GM23338 (cell line): ENCODE measurements around the gene HSPA12B. TPM values are rescaled to one million over a fixed set of nuclear protein-coding genes. Genes with fewer than 3 reads are reported as not detected.

Experiments used
- ATAC-seq: fragments of 200-7000 bp; cut with Tn5 transposase; 3 replicates; pipeline ENCODE4 v1.9.1; 2020
- DNase-seq: peaks from one replicate; pipeline ENCODE4 v3.0.0-alpha.2; 2015; ENCODE audit warnings: low spot score
- H2AFZ ChIP-seq: fragments of 200-600 bp; sonication (generic); 2 replicates; pipeline ENCODE4 v1.8.0; 2016; ENCODE audit warnings: antibody characterized with exemption, mild to moderate bottlenecking, moderate library complexity
- H3F3A ChIP-seq: fragments of 200-600 bp; sonication (generic); replicated peaks from 2 replicates; pipeline ENCODE4 v1.8.0; 2017; ENCODE audit warnings: antibody characterized with exemption, mixed run types, low read depth
- H3K27ac ChIP-seq: fragments of 200-600 bp; sonication (generic); 2 replicates; pipeline ENCODE4 v1.6.1; 2016; ENCODE audit warnings: low read depth
- H3K27me3 ChIP-seq: fragments of 200-600 bp; sonication (generic); 2 replicates; pipeline ENCODE4 v1.8.0; 2016; ENCODE audit warnings: mild to moderate bottlenecking, mixed run types, moderate library complexity; ENCODE audit not compliant: insufficient read depth
- H3K36me3 ChIP-seq: fragments of 200-600 bp; sonication (generic); 2 replicates; pipeline ENCODE4 v1.8.0; 2016; ENCODE audit warnings: mild to moderate bottlenecking; ENCODE audit not compliant: insufficient read depth
- H3K4me1 ChIP-seq: fragments of 200-600 bp; sonication (generic); 2 replicates; pipeline ENCODE4 v1.8.0; 2016; ENCODE audit warnings: mild to moderate bottlenecking, moderate library complexity; ENCODE audit not compliant: insufficient read depth
- H3K4me2 ChIP-seq: fragments of 200-600 bp; sonication (generic); 2 replicates; pipeline ENCODE4 v1.7.1; 2017; ENCODE audit warnings: mixed run types
- H3K4me3 ChIP-seq: fragments of 200-600 bp; sonication (generic); 2 replicates; pipeline ENCODE4 v1.6.1; 2016; ENCODE audit warnings: mixed run types
- H3K79me2 ChIP-seq: fragments of 200-600 bp; sonication (generic); replicated peaks from 2 replicates; pipeline ENCODE4 v1.8.0; 2017; ENCODE audit warnings: mild to moderate bottlenecking; ENCODE audit not compliant: insufficient read depth
- H3K9me2 ChIP-seq: fragments of 200-600 bp; sonication (generic); 2 replicates; pipeline ENCODE4 v1.8.0; 2017; ENCODE audit not compliant: insufficient read depth
- H4K20me1 ChIP-seq: fragments of 200-600 bp; sonication (generic); replicated peaks from 2 replicates; pipeline ENCODE4 v1.8.0; 2017; ENCODE audit warnings: mild to moderate bottlenecking; ENCODE audit not compliant: insufficient read depth
- H3K27ac Mint-ChIP-seq: 2 replicates; pipeline ENCODE4 v1.8.0; 2020; ENCODE audit warnings: inconsistent platforms, mild to moderate bottlenecking, moderate library complexity, mixed read lengths
- H3K27me3 Mint-ChIP-seq: 3 replicates; pipeline ENCODE4 v1.8.0; 2022; ENCODE audit warnings: low read depth, mild to moderate bottlenecking, moderate library complexity, mixed read lengths, inconsistent platforms; ENCODE audit not compliant: insufficient read depth, poor library complexity
- H3K36me3 Mint-ChIP-seq: 3 replicates; pipeline ENCODE4 v1.8.0; 2021; ENCODE audit warnings: low read depth, mild to moderate bottlenecking, inconsistent platforms, moderate library complexity, mixed read lengths
- H3K4me1 Mint-ChIP-seq: 3 replicates; pipeline ENCODE4 v1.8.0; 2020; ENCODE audit warnings: mild to moderate bottlenecking, inconsistent platforms, mixed read lengths
- H3K4me3 Mint-ChIP-seq: 3 replicates; pipeline ENCODE4 v1.8.0; 2021; ENCODE audit warnings: moderate library complexity, mild to moderate bottlenecking, inconsistent platforms, mixed read lengths
- H3K9me3 Mint-ChIP-seq: 3 replicates; pipeline ENCODE4 v1.8.0; 2020; ENCODE audit warnings: moderate library complexity, mild to moderate bottlenecking, inconsistent platforms, mixed read lengths
- CREB1 ChIP-seq: fragments of 250-450 bp; sonication (Bioruptor Pico); IDR thresholded peaks from 2 replicates; pipeline ENCODE4 v1.5.0; 2020; ENCODE audit warnings: low read depth, mild to moderate bottlenecking, moderate library complexity
- EZH2 ChIP-seq: fragments of 200-600 bp; sonication (generic); IDR thresholded peaks from one replicate; pipeline ENCODE4 v1.8.0; 2017; ENCODE audit warnings: antibody characterized with exemption, mild to moderate bottlenecking, low read depth; ENCODE audit not compliant: unreplicated experiment
- EZH2phosphoT487 ChIP-seq: fragments of 200-600 bp; sonication (generic); IDR thresholded peaks from one replicate; pipeline ENCODE4 v1.8.1; 2018; ENCODE audit warnings: antibody characterized with exemption; ENCODE audit not compliant: unreplicated experiment
- JUNB ChIP-seq: IDR thresholded peaks from one replicate; pipeline ENCODE4 v1.6.1; 2016; ENCODE audit warnings: antibody characterized with exemption; ENCODE audit not compliant: unreplicated experiment
- NANOG ChIP-seq: IDR thresholded peaks from 2 replicates; pipeline ENCODE4 v1.6.1; 2016; ENCODE audit warnings: antibody characterized with exemption, borderline replicate concordance
- POLR2AphosphoS5 ChIP-seq: IDR thresholded peaks from 2 replicates; pipeline ENCODE4 v1.6.1; 2016; ENCODE audit warnings: antibody characterized with exemption, low read depth
- REST ChIP-seq: IDR thresholded peaks from one replicate; pipeline ENCODE4 v1.6.1; 2018; ENCODE audit warnings: antibody characterized with exemption; ENCODE audit not compliant: unreplicated experiment
- STAT1 ChIP-seq: IDR thresholded peaks from one replicate; pipeline ENCODE4 v1.6.1; 2016; ENCODE audit warnings: antibody characterized with exemption; ENCODE audit not compliant: unreplicated experiment
- ZNF331 ChIP-seq: fragments of 250-450 bp; sonication (Bioruptor Pico); IDR thresholded peaks from 2 replicates; pipeline ENCODE4 v1.5.0; 2020; ENCODE audit warnings: low read depth, mild to moderate bottlenecking, moderate library complexity
- polyA plus RNA-seq: library from polyadenylated mRNA; unstranded; fragments of >200 nt; fragmentation: Nextera tagmentation; extraction: Ambion mirVana; gene quantifications from 2 replicates; pipeline ENCODE4 v1.2.1, GENCODE V29; 2016
- total RNA-seq: library from RNA; depleted of rRNA; stranded (reverse); fragments of >200 nt; shearing (Covaris generic); gene quantifications from 2 replicates; pipeline ENCODE4 v1.2.3, GENCODE V29; 2014
- TF ChIP-seq, protein P1 (sequence below), 2 experiments: fragments of 200-600 bp in 1 of 2; sonication (generic) in 1 of 2; conservative IDR thresholded peaks; 2 replicates each; pipeline versions ENCODE4 v1.5.1 to v1.6.1; 2016 to 2017; ENCODE audit warnings: antibody characterized with exemption in 2 of 2, low read depth in 2 of 2, mild to moderate bottlenecking in 2 of 2, moderate library complexity in 1 of 2
- TF ChIP-seq, protein P2 (sequence below): IDR thresholded peaks from 2 replicates; pipeline ENCODE4 v1.6.1; 2016; ENCODE audit warnings: antibody characterized with exemption

HSPA12B gene
- total and polyA plus RNA-seq, 2 experiments from 2014 or later = 2.8 to 6.5 TPM

DNA sequence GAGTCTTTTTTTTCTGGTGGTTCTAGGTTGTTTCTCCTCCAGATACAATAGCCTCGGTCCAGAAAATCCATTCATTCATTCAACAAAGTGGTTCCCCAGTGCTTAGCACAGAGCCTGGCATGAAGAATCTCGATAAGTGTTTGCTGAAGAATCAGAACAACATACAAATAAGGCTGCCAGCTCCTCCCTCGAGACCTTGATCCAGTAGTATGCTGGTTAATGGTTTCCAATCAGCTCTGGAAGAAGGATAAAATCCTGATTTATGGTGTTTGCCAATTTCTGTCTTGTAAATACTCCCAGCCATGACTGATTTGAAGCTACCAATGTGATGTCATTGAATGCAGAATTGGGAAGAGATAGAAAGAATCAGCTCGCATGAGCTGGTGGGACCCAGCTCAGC is 3.3 kb downstream of the HSPA12B start:
- no peaks in the 10 kb centered on the region; the same call in 2 of the 3 replicates for H3K9me3 Mint-ChIP-seq
- H3K27ac ChIP-seq = no peak overlapping the region
- DNase-seq = no peak
- H3K4me3 Mint-ChIP-seq = no peak overlapping the region
- TF ChIP-seq REST (no peak), EZH2 (no peak), EZH2phosphoT487 (no peak), CREB1 (no peak), NANOG (no peak), POLR2AphosphoS5 (no peak), JUNB (no peak), STAT1 (no peak), ZNF331 (CRISPR knock-in tag) (no peak)
- TF ChIP-seq, protein P1, sequence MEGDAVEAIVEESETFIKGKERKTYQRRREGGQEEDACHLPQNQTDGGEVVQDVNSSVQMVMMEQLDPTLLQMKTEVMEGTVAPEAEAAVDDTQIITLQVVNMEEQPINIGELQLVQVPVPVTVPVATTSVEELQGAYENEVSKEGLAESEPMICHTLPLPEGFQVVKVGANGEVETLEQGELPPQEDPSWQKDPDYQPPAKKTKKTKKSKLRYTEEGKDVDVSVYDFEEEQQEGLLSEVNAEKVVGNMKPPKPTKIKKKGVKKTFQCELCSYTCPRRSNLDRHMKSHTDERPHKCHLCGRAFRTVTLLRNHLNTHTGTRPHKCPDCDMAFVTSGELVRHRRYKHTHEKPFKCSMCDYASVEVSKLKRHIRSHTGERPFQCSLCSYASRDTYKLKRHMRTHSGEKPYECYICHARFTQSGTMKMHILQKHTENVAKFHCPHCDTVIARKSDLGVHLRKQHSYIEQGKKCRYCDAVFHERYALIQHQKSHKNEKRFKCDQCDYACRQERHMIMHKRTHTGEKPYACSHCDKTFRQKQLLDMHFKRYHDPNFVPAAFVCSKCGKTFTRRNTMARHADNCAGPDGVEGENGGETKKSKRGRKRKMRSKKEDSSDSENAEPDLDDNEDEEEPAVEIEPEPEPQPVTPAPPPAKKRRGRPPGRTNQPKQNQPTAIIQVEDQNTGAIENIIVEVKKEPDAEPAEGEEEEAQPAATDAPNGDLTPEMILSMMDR (conservative IDR thresholded peaks at IDR 0.05; ENCODE audit: low read depth in 2 of 2) = no peak
- TF ChIP-seq, protein P2, sequence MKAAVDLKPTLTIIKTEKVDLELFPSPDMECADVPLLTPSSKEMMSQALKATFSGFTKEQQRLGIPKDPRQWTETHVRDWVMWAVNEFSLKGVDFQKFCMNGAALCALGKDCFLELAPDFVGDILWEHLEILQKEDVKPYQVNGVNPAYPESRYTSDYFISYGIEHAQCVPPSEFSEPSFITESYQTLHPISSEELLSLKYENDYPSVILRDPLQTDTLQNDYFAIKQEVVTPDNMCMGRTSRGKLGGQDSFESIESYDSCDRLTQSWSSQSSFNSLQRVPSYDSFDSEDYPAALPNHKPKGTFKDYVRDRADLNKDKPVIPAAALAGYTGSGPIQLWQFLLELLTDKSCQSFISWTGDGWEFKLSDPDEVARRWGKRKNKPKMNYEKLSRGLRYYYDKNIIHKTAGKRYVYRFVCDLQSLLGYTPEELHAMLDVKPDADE = no peak
- H3K36me3 ChIP-seq = no peaks in the 10 kb centered on the region
- ATAC-seq = no peak
- peaks cover 29% of the 10 kb centered on the region for H3K27me3 ChIP-seq
- H3K4me1 ChIP-seq = peaks cover 13% of the 10 kb centered on the region
- no peaks in the 10 kb centered on the region for H3K79me2 ChIP-seq
- no peak overlapping the region for H3K4me2 ChIP-seq
- peaks cover 29% of the 10 kb centered on the region for H3K4me1 Mint-ChIP-seq
- H3K27me3 Mint-ChIP-seq = peaks cover 25% of the 10 kb centered on the region
- no peak overlapping the region for H3K4me3 ChIP-seq
- H2AFZ ChIP-seq = no peak overlapping the region
- H3K27ac Mint-ChIP-seq = no peak overlapping the region
- H4K20me1 ChIP-seq = no peaks in the 10 kb centered on the region
- no peaks in the 10 kb centered on the region; the same call in 2 of the 3 replicates for H3K36me3 Mint-ChIP-seq
- H3F3A ChIP-seq = no peaks in the 10 kb centered on the region
- H3K9me2 ChIP-seq = no peaks in the 10 kb centered on the region
